HL-60 (cell line): ENCODE measurements around the gene CSNK1D.

Experiments
- TF ChIP-seq, protein P1 (sequence below): IDR thresholded peaks from one replicate; pipeline ENCODE4 v1.5.1; 2011; ENCODE audit warnings: low read length, control low read depth, inconsistent platforms; ENCODE audit not compliant: insufficient read depth
- TF ChIP-seq, protein P2 (sequence below): IDR thresholded peaks from 2 replicates; pipeline ENCODE4 v1.6.1; 2012; ENCODE audit warnings: low read depth; ENCODE audit not compliant: insufficient replicate concordance

DNA sequence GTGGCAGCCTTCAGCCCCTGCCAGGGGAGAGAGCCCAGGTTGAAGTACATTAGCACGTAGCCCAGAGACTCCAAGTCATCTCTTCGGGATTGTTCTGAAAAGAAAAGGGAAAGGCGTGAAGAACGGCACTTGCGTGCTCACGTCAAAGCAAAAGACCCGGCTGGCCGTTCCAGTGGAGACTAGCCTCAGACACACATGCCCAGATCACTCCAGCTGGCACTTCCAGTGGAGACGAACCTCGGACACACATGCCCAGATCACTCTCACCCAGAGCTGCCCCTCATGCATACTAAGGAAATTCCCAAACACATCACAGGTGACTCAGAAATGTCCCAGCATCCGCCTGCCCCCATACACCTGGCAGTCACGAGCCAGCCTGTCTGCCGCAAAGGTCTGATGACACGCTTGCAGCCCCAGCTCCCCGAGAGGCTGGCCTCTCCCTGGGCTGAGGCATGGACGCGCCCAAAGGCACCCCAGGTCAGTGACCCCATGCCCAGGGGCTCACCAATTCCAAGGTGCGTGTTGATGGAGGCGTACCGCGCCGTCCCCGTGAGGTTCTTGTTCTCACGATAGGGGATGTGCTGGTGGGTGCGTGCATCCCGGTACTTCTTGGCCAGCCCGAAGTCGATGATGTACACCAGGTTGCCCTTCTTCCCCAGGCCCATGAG is 20.9 kb downstream of the CSNK1D start:
- TF ChIP-seq, protein P1, sequence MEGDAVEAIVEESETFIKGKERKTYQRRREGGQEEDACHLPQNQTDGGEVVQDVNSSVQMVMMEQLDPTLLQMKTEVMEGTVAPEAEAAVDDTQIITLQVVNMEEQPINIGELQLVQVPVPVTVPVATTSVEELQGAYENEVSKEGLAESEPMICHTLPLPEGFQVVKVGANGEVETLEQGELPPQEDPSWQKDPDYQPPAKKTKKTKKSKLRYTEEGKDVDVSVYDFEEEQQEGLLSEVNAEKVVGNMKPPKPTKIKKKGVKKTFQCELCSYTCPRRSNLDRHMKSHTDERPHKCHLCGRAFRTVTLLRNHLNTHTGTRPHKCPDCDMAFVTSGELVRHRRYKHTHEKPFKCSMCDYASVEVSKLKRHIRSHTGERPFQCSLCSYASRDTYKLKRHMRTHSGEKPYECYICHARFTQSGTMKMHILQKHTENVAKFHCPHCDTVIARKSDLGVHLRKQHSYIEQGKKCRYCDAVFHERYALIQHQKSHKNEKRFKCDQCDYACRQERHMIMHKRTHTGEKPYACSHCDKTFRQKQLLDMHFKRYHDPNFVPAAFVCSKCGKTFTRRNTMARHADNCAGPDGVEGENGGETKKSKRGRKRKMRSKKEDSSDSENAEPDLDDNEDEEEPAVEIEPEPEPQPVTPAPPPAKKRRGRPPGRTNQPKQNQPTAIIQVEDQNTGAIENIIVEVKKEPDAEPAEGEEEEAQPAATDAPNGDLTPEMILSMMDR, result no peak
- TF ChIP-seq, protein P2, sequence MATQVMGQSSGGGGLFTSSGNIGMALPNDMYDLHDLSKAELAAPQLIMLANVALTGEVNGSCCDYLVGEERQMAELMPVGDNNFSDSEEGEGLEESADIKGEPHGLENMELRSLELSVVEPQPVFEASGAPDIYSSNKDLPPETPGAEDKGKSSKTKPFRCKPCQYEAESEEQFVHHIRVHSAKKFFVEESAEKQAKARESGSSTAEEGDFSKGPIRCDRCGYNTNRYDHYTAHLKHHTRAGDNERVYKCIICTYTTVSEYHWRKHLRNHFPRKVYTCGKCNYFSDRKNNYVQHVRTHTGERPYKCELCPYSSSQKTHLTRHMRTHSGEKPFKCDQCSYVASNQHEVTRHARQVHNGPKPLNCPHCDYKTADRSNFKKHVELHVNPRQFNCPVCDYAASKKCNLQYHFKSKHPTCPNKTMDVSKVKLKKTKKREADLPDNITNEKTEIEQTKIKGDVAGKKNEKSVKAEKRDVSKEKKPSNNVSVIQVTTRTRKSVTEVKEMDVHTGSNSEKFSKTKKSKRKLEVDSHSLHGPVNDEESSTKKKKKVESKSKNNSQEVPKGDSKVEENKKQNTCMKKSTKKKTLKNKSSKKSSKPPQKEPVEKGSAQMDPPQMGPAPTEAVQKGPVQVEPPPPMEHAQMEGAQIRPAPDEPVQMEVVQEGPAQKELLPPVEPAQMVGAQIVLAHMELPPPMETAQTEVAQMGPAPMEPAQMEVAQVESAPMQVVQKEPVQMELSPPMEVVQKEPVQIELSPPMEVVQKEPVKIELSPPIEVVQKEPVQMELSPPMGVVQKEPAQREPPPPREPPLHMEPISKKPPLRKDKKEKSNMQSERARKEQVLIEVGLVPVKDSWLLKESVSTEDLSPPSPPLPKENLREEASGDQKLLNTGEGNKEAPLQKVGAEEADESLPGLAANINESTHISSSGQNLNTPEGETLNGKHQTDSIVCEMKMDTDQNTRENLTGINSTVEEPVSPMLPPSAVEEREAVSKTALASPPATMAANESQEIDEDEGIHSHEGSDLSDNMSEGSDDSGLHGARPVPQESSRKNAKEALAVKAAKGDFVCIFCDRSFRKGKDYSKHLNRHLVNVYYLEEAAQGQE, result no peak
